ENCODE data around the gene ACVRL1. TPM values are rescaled to one million over a fixed set of nuclear protein-coding genes. Genes with fewer than 3 reads are reported as not detected.

ACVRL1 gene
- polyA plus RNA-seq, 4 donors: 0.89 to 44.2 (median 10.4) TPM

- no peak overlapping the region for H3K27ac ChIP-seq (ENCODE audit: low read depth in 1 of 3, low read length in 2 of 3)
- DNase-seq (no peak), FAIRE-seq (no peak)
- H3K9me3 ChIP-seq (ENCODE audit: control insufficient read depth in 2 of 2, insufficient read depth in 1 of 2, low read depth in 1 of 2, low read length in 1 of 2): no peaks in the 10 kb centered on the region
- no peak overlapping the region for H3K4me3 ChIP-seq (ENCODE audit: low read depth in 1 of 3, low read length in 3 of 3)
- peaks cover 0 to 37% (median 11%) of the 10 kb centered on the region in 3 donors for H3K27me3 ChIP-seq (ENCODE audit: control insufficient read depth in 3 of 3, insufficient read depth in 3 of 3, low read length in 3 of 3)
- no peaks in the 10 kb centered on the region for H3K36me3 ChIP-seq (ENCODE audit: control insufficient read depth in 3 of 3, insufficient read depth in 2 of 3, low read depth in 1 of 3, low read length in 3 of 3)
- H3K4me1 ChIP-seq (ENCODE audit: control insufficient read depth in 3 of 3, insufficient read depth in 2 of 3, low read depth in 1 of 3, low read length in 2 of 3): peaks cover 0 to 21% (median 2%) of the 10 kb centered on the region in 3 donors
- 49 to 59% (median 57%) methylated on average over 4 of the region's 4 CpGs for WGBS, 3 donors
Measured at GRCh38 chr12:51870504-51870903, 36.8 kb upstream of the ACVRL1 start.

DNA sequence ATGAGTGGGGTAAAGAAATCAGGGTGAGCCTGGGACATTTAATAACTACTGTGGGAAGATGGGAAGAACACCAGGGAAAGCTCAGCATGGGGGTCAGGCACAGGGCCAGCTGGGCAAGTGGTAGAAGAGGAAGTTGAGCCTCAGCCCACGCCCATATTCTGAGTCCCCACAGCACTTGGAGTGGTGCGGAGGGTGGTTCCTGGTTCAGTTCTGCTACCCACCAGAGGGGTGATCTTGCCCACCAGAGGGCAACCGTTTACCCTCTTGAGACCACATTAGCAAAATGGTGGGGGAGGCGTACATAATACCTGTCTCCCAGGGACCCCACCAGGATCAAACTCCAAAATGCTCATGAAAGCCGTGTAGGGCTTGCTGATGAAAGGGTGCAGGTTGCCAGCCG lies 36.2 kb upstream of the ACVRL1 start:
- FAIRE-seq (no peak), DNase-seq (no peak)
- 58 to 67% (median 67%) methylated on average over 6 of the region's 6 CpGs for WGBS, 3 donors
- H3K27ac ChIP-seq (ENCODE audit: low read depth in 1 of 3, low read length in 2 of 3): no peak overlapping the region
- no peak overlapping the region for H3K4me3 ChIP-seq (ENCODE audit: low read depth in 1 of 3, low read length in 3 of 3)
- H3K36me3 ChIP-seq (ENCODE audit: control insufficient read depth in 3 of 3, insufficient read depth in 2 of 3, low read depth in 1 of 3, low read length in 3 of 3): no peaks in the 10 kb centered on the region
- peaks cover 0 to 37% (median 11%) of the 10 kb centered on the region in 3 donors for H3K27me3 ChIP-seq (ENCODE audit: control insufficient read depth in 3 of 3, insufficient read depth in 3 of 3, low read length in 3 of 3)
- peaks cover 0 to 16% (median 2%) of the 10 kb centered on the region in 3 donors for H3K4me1 ChIP-seq (ENCODE audit: control insufficient read depth in 3 of 3, insufficient read depth in 2 of 3, low read depth in 1 of 3, low read length in 2 of 3)
- no peaks in the 10 kb centered on the region for H3K9me3 ChIP-seq (ENCODE audit: control insufficient read depth in 2 of 2, insufficient read depth in 1 of 2, low read depth in 1 of 2, low read length in 1 of 2)

- Histone ChIP-seq H3K4me3 (ENCODE audit: low read depth in 1 of 3, low read length in 3 of 3) (no peak overlapping the region), H3K4me1 (ENCODE audit: control insufficient read depth in 3 of 3, insufficient read depth in 2 of 3, low read depth in 1 of 3, low read length in 2 of 3) (peaks cover 0 to 13% (median 2%) of the 10 kb centered on the region in 3 donors), H3K36me3 (ENCODE audit: control insufficient read depth in 3 of 3, insufficient read depth in 2 of 3, low read depth in 1 of 3, low read length in 3 of 3) (no peaks in the 10 kb centered on the region), H3K27ac (ENCODE audit: low read depth in 1 of 3, low read length in 2 of 3) (no peak overlapping the region), H3K9me3 (ENCODE audit: control insufficient read depth in 2 of 2, insufficient read depth in 1 of 2, low read depth in 1 of 2, low read length in 1 of 2) (no peaks in the 10 kb centered on the region), H3K27me3 (ENCODE audit: control insufficient read depth in 3 of 3, insufficient read depth in 3 of 3, low read length in 3 of 3) (peaks cover 0 to 37% (median 11%) of the 10 kb centered on the region in 3 donors)
- DNase-seq (no peak), FAIRE-seq (no peak)
- WGBS, 3 donors: 35 to 75% (median 53%) methylated on average over 17 of the region's 17 CpGs
Measured at GRCh38 chr12:51871918-51872688, 35.2 kb upstream of the ACVRL1 start.

GRCh38 chr12:51872689-51872981 lies 34.7 kb upstream of the ACVRL1 start:
- H3K27me3 ChIP-seq (ENCODE audit: control insufficient read depth in 3 of 3, insufficient read depth in 3 of 3, low read length in 3 of 3): peaks cover 0 to 37% (median 11%) of the 10 kb centered on the region in 3 donors
- DNase-seq (no peak), FAIRE-seq (no peak)
- H3K4me3 ChIP-seq (ENCODE audit: low read depth in 1 of 3, low read length in 3 of 3): no peak overlapping the region
- peaks cover 0 to 13% (median 2%) of the 10 kb centered on the region in 3 donors for H3K4me1 ChIP-seq (ENCODE audit: control insufficient read depth in 3 of 3, insufficient read depth in 2 of 3, low read depth in 1 of 3, low read length in 2 of 3)
- 88 to 93% (median 88%) methylated on average over 3 of the region's 3 CpGs for WGBS, 3 donors
- no peaks in the 10 kb centered on the region for H3K36me3 ChIP-seq (ENCODE audit: control insufficient read depth in 3 of 3, insufficient read depth in 2 of 3, low read depth in 1 of 3, low read length in 3 of 3)
- H3K27ac ChIP-seq (ENCODE audit: low read depth in 1 of 3, low read length in 2 of 3): no peak overlapping the region
- no peaks in the 10 kb centered on the region for H3K9me3 ChIP-seq (ENCODE audit: control insufficient read depth in 2 of 2, insufficient read depth in 1 of 2, low read depth in 1 of 2, low read length in 1 of 2)

DNA sequence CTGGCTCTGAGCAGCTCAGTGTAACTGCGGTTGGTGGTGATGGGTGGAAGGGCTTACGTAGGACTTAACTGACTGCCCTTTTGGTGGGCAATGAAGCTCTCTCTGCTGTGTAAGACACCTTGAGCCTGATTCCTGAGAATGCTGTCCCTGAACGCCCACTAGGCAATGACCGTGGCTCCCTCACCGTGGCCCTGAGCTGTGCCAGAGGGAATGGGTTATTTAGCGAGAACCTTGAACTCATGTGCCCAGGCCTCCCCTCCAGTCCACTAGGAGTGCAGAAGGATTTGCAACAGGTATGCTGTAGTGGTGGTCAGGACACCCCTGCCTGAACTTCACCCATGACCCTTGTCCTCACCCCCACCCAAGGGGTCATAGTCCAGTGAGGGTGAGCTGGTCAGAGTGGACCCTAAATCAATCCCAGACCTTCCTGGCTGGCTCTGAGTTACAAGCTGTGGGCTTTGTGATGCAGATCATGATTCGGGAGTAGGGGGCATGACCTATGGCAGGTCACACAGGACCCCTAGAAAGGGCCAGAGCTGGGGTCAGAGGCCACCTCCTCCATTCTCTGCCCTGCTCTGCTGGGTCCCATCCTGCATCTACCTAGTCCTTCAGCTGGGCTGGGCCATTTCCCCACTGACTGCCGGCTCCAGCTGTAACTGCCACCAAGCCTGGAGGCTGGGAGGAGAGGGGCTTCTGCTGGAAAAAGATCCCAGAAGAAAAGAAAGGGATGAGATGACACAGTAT lies 33.9 kb upstream of the ACVRL1 start:
- Histone ChIP-seq H3K27me3 (ENCODE audit: control insufficient read depth in 3 of 3, insufficient read depth in 3 of 3, low read length in 3 of 3) (peaks cover 0 to 32% (median 8%) of the 10 kb centered on the region in 3 donors), H3K4me3 (ENCODE audit: low read depth in 1 of 3, low read length in 3 of 3) (no peak overlapping the region), H3K36me3 (ENCODE audit: control insufficient read depth in 3 of 3, insufficient read depth in 2 of 3, low read depth in 1 of 3, low read length in 3 of 3) (no peaks in the 10 kb centered on the region), H3K4me1 (ENCODE audit: control insufficient read depth in 3 of 3, insufficient read depth in 2 of 3, low read depth in 1 of 3, low read length in 2 of 3) (peaks cover 0 to 12% (median 2%) of the 10 kb centered on the region in 3 donors), H3K9me3 (ENCODE audit: control insufficient read depth in 2 of 2, insufficient read depth in 1 of 2, low read depth in 1 of 2, low read length in 1 of 2) (no peaks in the 10 kb centered on the region), H3K27ac (ENCODE audit: low read depth in 1 of 3, low read length in 2 of 3) (no peak overlapping the region)
- FAIRE-seq: no peak
- 54 to 82% (median 64%) methylated on average over 8 of the region's 8 CpGs for WGBS, 3 donors
- DNase-seq: no peak

GRCh38 chr12:51874000-51874399 lies 33.3 kb upstream of the ACVRL1 start:
- H3K4me3 ChIP-seq (ENCODE audit: low read depth in 1 of 3, low read length in 3 of 3): no peak overlapping the region
- no peak for DNase-seq
- H3K9me3 ChIP-seq (ENCODE audit: control insufficient read depth in 2 of 2, insufficient read depth in 1 of 2, low read depth in 1 of 2, low read length in 1 of 2): no peaks in the 10 kb centered on the region
- H3K4me1 ChIP-seq (ENCODE audit: control insufficient read depth in 3 of 3, insufficient read depth in 2 of 3, low read depth in 1 of 3, low read length in 2 of 3): peaks cover 0 to 6% (median 0%) of the 10 kb centered on the region in 3 donors
- H3K27ac ChIP-seq (ENCODE audit: low read depth in 1 of 3, low read length in 2 of 3): no peak overlapping the region
- peaks cover 0 to 27% (median 5%) of the 10 kb centered on the region in 3 donors for H3K27me3 ChIP-seq (ENCODE audit: control insufficient read depth in 3 of 3, insufficient read depth in 3 of 3, low read length in 3 of 3)
- no peak for FAIRE-seq
- no peaks in the 10 kb centered on the region for H3K36me3 ChIP-seq (ENCODE audit: control insufficient read depth in 3 of 3, insufficient read depth in 2 of 3, low read depth in 1 of 3, low read length in 3 of 3)
- WGBS, 3 donors: 18 to 47% (median 47%) methylated on average over 8 of the region's 8 CpGs

DNA sequence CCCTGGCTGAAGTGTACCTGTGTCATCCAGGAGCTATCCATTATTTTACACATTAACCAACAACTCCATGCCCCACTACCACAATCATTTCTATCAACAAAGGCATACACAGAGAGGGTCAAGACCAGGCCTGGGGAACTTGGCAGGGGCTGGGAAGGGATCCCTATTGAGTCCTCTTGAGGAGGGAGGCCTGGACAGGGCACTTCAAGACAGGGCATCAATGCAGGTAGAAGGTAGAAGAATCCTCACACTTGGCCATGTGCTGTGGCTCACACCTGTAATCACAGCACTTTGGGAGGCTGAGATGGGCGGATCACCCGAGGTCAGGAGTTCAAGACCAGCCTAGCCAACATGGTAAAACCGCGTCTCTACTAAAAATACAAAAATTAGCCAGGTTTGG lies 32.8 kb upstream of the ACVRL1 start:
- FAIRE-seq: no peak
- Histone ChIP-seq H3K27me3 (ENCODE audit: control insufficient read depth in 3 of 3, insufficient read depth in 3 of 3, low read length in 3 of 3) (peaks cover 0 to 23% (median 5%) of the 10 kb centered on the region in 3 donors), H3K27ac (ENCODE audit: low read depth in 1 of 3, low read length in 2 of 3) (no peak overlapping the region), H3K4me1 (ENCODE audit: control insufficient read depth in 3 of 3, insufficient read depth in 2 of 3, low read depth in 1 of 3, low read length in 2 of 3) (peaks cover 0 to 4% (median 0%) of the 10 kb centered on the region in 3 donors), H3K4me3 (ENCODE audit: low read depth in 1 of 3, low read length in 3 of 3) (no peak overlapping the region), H3K36me3 (ENCODE audit: control insufficient read depth in 3 of 3, insufficient read depth in 2 of 3, low read depth in 1 of 3, low read length in 3 of 3) (no peaks in the 10 kb centered on the region), H3K9me3 (ENCODE audit: control insufficient read depth in 2 of 2, insufficient read depth in 1 of 2, low read depth in 1 of 2, low read length in 1 of 2) (no peaks in the 10 kb centered on the region)
- 67 to 90% (median 73%) methylated on average over 4 of the region's 4 CpGs for WGBS, 3 donors
- no peak for DNase-seq

DNA sequence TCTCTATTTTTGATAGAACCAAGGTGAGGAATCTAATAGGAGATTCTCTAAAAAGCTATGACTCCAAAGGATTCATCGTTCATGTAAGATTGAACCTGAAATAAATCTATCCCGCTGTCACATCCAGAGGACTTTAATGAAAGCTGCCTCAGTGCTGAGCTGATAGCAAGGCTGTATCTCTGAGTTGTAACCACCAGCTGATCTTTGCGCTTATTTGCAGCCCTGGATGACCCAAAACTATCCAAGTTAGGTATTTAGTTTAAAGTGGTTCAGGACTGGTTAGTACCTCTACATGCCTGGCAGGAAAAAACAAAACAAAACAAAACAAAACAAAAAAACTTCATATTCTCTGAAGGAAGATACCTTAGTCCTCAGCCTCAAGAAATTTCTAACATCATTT lies 28.2 kb upstream of the ACVRL1 start:
- Histone ChIP-seq H3K36me3 (ENCODE audit: control insufficient read depth in 3 of 3, insufficient read depth in 2 of 3, low read depth in 1 of 3, low read length in 3 of 3) (no peaks in the 10 kb centered on the region), H3K9me3 (ENCODE audit: control insufficient read depth in 2 of 2, insufficient read depth in 1 of 2, low read depth in 1 of 2, low read length in 1 of 2) (peaks cover 0 to 2% of the 10 kb centered on the region in 2 donors), H3K4me3 (ENCODE audit: low read depth in 1 of 3, low read length in 3 of 3) (no peak overlapping the region), H3K27ac (ENCODE audit: low read depth in 1 of 3, low read length in 2 of 3) (no peak overlapping the region), H3K27me3 (ENCODE audit: control insufficient read depth in 3 of 3, insufficient read depth in 3 of 3, low read length in 3 of 3) (no peaks in the 10 kb centered on the region), H3K4me1 (ENCODE audit: control insufficient read depth in 3 of 3, insufficient read depth in 2 of 3, low read depth in 1 of 3, low read length in 2 of 3) (no peaks in the 10 kb centered on the region)
- WGBS, 3 donors: 64 to 84% (median 73%) methylated on average over 3 of the region's 3 CpGs
- no peak for DNase-seq
- FAIRE-seq: no peak
